ENCODE measurements around the gene LCE6A. TPM values are rescaled to one million over a fixed set of nuclear protein-coding genes. Genes with fewer than 3 reads are reported as not detected.

Gene LCE6A, protein sequence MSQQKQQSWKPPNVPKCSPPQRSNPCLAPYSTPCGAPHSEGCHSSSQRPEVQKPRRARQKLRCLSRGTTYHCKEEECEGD
- total RNA-seq, result not detected
- total RNA-seq (2013), result not detected

DNA sequence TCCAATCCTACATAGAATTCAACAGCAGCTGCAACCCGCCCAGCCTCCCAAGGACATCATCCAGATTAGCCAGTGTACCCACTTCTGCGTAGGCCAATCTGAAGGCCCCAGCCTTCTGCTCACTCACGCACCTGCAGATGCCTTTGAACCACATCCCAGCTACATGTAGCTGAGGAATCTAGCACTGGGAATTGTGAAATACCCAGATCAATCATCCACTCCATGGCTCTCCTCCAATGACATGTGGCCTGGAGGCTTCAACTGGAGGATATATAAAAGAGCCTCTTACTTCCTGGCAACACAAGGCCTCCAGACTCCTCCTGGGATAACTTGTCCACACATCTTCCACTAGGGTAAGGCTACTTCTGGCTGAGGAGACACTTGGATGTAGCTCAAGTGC, at the start of gene LCE6A:
LCE6A (plus strand) TSS at position 301 of the 400 bp plus-strand sequence. CDS start 665 bp downstream, outside the sequence.
- H3K4me1 ChIP-seq (ENCODE audit: control insufficient read depth, insufficient read depth, low read length), result no peaks in the 10 kb centered on the region
- no peak for ATAC-seq
- H3K9me3 ChIP-seq (ENCODE audit: control insufficient read depth, insufficient read depth, low read length), result no peaks in the 10 kb centered on the region
- TF ChIP-seq, protein P1, sequence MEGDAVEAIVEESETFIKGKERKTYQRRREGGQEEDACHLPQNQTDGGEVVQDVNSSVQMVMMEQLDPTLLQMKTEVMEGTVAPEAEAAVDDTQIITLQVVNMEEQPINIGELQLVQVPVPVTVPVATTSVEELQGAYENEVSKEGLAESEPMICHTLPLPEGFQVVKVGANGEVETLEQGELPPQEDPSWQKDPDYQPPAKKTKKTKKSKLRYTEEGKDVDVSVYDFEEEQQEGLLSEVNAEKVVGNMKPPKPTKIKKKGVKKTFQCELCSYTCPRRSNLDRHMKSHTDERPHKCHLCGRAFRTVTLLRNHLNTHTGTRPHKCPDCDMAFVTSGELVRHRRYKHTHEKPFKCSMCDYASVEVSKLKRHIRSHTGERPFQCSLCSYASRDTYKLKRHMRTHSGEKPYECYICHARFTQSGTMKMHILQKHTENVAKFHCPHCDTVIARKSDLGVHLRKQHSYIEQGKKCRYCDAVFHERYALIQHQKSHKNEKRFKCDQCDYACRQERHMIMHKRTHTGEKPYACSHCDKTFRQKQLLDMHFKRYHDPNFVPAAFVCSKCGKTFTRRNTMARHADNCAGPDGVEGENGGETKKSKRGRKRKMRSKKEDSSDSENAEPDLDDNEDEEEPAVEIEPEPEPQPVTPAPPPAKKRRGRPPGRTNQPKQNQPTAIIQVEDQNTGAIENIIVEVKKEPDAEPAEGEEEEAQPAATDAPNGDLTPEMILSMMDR (IDR thresholded peaks at IDR 0.05), result no peak
- Mint-ChIP-seq H3K9me3 (no peaks in the 10 kb centered on the region), H3K4me1 (no peaks in the 10 kb centered on the region), H3K27ac (no peak within 1 kb of the TSS), H3K36me3 (no peaks in the 10 kb centered on the region), H3K27me3 (ENCODE audit: low read depth in 2 of 2) (peaks cover 21 to 32% of the 10 kb centered on the region in 2 donors), H3K4me3 (no peak within 1 kb of the TSS)
- H3K4me3 ChIP-seq (ENCODE audit: low read length), result no peak within 1 kb of the TSS
- H3K36me3 ChIP-seq (ENCODE audit: control insufficient read depth, insufficient read depth, low read length), result no peaks in the 10 kb centered on the region
- 96% methylated on average over 3 of the region's 3 CpGs for WGBS (ENCODE audit: insufficient coverage)
- no peak for DNase-seq
- no peak within 1 kb of the TSS for H3K27ac ChIP-seq (ENCODE audit: low read length)
- H3K27me3 ChIP-seq (ENCODE audit: control insufficient read depth, insufficient read depth, low read length), result no peaks in the 10 kb centered on the region
- intact Hi-C loops (cut with micrococcal nuclease), result no loop called here

DNA sequence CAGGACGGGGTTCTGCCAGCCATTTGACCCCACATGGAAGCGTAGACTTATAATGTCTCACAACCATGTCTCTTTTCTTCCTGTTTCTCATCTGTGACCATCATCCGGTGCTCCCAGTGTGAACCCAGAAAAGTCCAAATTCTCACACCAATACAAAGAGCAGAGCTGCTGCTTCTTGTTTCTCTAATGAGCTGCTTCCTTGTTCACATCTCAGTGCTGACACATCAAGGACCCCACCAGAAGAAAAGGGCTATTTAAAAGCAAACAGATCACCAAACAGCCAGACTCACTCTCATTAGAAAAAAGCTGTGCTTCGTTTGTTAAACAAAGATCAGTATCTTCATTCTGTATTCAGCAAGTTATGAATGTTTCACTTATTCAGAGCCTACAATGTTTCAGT, 47.0 kb upstream of the LCE6A start:
- Histone ChIP-seq H3K36me3 (ENCODE audit: control insufficient read depth, insufficient read depth, low read length) (no peaks in the 10 kb centered on the region), H3K9me3 (ENCODE audit: control insufficient read depth, insufficient read depth, low read length) (no peaks in the 10 kb centered on the region), H3K4me3 (ENCODE audit: low read length) (no peak overlapping the region), H3K27ac (ENCODE audit: low read length) (no peak overlapping the region), H3K27me3 (ENCODE audit: control insufficient read depth, insufficient read depth, low read length) (no peaks in the 10 kb centered on the region), H3K4me1 (ENCODE audit: control insufficient read depth, insufficient read depth, low read length) (no peaks in the 10 kb centered on the region)
- Mint-ChIP-seq H3K4me1 (no peaks in the 10 kb centered on the region), H3K27ac (no peak overlapping the region), H3K36me3 (no peaks in the 10 kb centered on the region), H3K4me3 (no peak overlapping the region), H3K27me3 (ENCODE audit: low read depth in 2 of 2) (peaks cover 11 to 32% of the 10 kb centered on the region in 2 donors), H3K9me3 (no peaks in the 10 kb centered on the region)
- no peak for ATAC-seq
- intact Hi-C loops (cut with micrococcal nuclease), result no loop called here
- 77% methylated on average over 4 of the region's 4 CpGs for WGBS (ENCODE audit: insufficient coverage)
- TF ChIP-seq, protein P1 (IDR thresholded peaks at IDR 0.05), result no peak
- no peak for DNase-seq

- 60% methylated on average over 3 of the region's 3 CpGs for WGBS (ENCODE audit: insufficient coverage)
- Mint-ChIP-seq H3K27ac (no peak within 1 kb of the TSS), H3K36me3 (no peaks in the 10 kb centered on the region), H3K4me1 (no peaks in the 10 kb centered on the region), H3K9me3 (no peaks in the 10 kb centered on the region), H3K4me3 (no peak within 1 kb of the TSS), H3K27me3 (ENCODE audit: low read depth in 2 of 2) (peaks cover 11 to 30% of the 10 kb centered on the region in 2 donors)
- intact Hi-C loops (cut with micrococcal nuclease), result no loop called here
- no peaks in the 10 kb centered on the region for H3K36me3 ChIP-seq (ENCODE audit: control insufficient read depth, insufficient read depth, low read length)
- no peaks in the 10 kb centered on the region for H3K9me3 ChIP-seq (ENCODE audit: control insufficient read depth, insufficient read depth, low read length)
- no peak within 1 kb of the TSS for H3K4me3 ChIP-seq (ENCODE audit: low read length)
- no peak within 1 kb of the TSS for H3K27ac ChIP-seq (ENCODE audit: low read length)
- peaks cover 2% of the 10 kb centered on the region for H3K27me3 ChIP-seq (ENCODE audit: control insufficient read depth, insufficient read depth, low read length)
- no peak for DNase-seq
- no peak for ATAC-seq
- TF ChIP-seq, protein P1 (IDR thresholded peaks at IDR 0.05), result no peak
- no peaks in the 10 kb centered on the region for H3K4me1 ChIP-seq (ENCODE audit: control insufficient read depth, insufficient read depth, low read length)
Measured at GRCh38 chr1:152796421-152796820, 46.2 kb upstream of the LCE6A start, which contains the start of gene LCE1D. TSS of gene LCE1D (plus strand) at chr1:152796721. CDS start at chr1:152797795, 1,074 bp downstream.

GRCh38 chr1:152801333-152801732, 41.3 kb upstream of the LCE6A start:
- no peak overlapping the region for H3K27ac Mint-ChIP-seq
- no peak overlapping the region for H3K4me3 ChIP-seq (ENCODE audit: low read length)
- intact Hi-C loops (cut with micrococcal nuclease), result no loop called here

More at GRCh38 chr1:152801333-152801732, 41.3 kb upstream of the LCE6A start:
- no peaks in the 10 kb centered on the region for H3K36me3 Mint-ChIP-seq
- peaks cover 7 to 49% of the 10 kb centered on the region in 2 donors for H3K27me3 Mint-ChIP-seq (ENCODE audit: low read depth in 2 of 2)
- ATAC-seq (no peak), DNase-seq (no peak)
- H3K27me3 ChIP-seq (ENCODE audit: control insufficient read depth, insufficient read depth, low read length), result peaks cover 2% of the 10 kb centered on the region
- H3K9me3 Mint-ChIP-seq, result no peaks in the 10 kb centered on the region
- H3K9me3 ChIP-seq (ENCODE audit: control insufficient read depth, insufficient read depth, low read length), result no peaks in the 10 kb centered on the region
- H3K4me1 ChIP-seq (ENCODE audit: control insufficient read depth, insufficient read depth, low read length), result no peaks in the 10 kb centered on the region
- TF ChIP-seq, protein P1 (IDR thresholded peaks at IDR 0.05), result no peak
- H3K4me1 Mint-ChIP-seq, result no peaks in the 10 kb centered on the region
- no peak overlapping the region for H3K27ac ChIP-seq (ENCODE audit: low read length)
- H3K36me3 ChIP-seq (ENCODE audit: control insufficient read depth, insufficient read depth, low read length), result no peaks in the 10 kb centered on the region
- no peak overlapping the region for H3K4me3 Mint-ChIP-seq
- WGBS (ENCODE audit: insufficient coverage), result 59% methylated on average over 1 of the region's 1 CpG
